SK-N-SH treated with all-trans-retinoic acid at 6 μM for 48 hours (cell line): ENCODE measurements around the gene NUDT2.
"Not testable (repeated sequence)": the region's sequence is repeated elsewhere in the genome, so short reads cannot be mapped to it uniquely, and the experiment has no call there.

Source experiments
- ARNTL ChIP-seq: fragments of 450-650 bp; formaldehyde crosslinking; IDR thresholded peaks from 2 replicates; pipeline ENCODE4 v1.5.0; 2020; ENCODE audit warnings: low read depth, mild to moderate bottlenecking, moderate library complexity, borderline replicate concordance
- CSRNP3 ChIP-seq: fragments of 250-450 bp; sonication (Bioruptor Pico); IDR thresholded peaks from 2 replicates; pipeline ENCODE4 v1.5.1; 2021; ENCODE audit warnings: mild to moderate bottlenecking, moderate library complexity
- ZNF565 ChIP-seq: fragments of 450-650 bp; formaldehyde crosslinking; conservative IDR thresholded peaks from 2 replicates; pipeline ENCODE4 v1.5.0; 2020; ENCODE audit warnings: low read depth, mild to moderate bottlenecking, moderate library complexity

DNA sequence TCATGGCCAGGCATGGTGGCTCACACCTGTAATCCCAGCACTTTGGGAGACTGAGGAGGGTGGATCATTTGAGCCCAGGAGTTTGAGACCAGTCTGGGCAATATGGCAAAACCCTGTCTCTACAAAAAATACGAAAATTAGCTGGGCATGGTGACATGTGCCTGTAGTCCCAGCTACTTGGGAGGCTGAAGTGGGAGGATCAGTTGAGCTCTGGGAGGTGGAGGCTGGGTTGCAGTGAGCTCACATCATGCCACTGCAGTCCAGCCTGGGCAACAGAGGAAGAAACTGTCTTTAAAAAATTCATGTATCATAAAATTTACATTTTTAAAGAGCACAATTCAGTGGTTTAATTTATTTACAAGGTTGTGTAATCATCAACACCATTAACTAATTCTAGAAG lies 23.6 kb downstream of the NUDT2 start:
- TF ChIP-seq ARNTL, CSRNP3, ZNF565 (CRISPR knock-in tag): not testable (repeated sequence)
